OCI-LY1 (cell line): ENCODE measurements around the gene SF3B2.

Experiments used
- CTCF ChIP-seq: fragments of 200-600 bp; sonication (generic), shearing (Covaris generic); IDR thresholded peaks from 2 replicates; pipeline ENCODE4 v1.5.1; 2017; ENCODE audit warnings: mild to moderate bottlenecking, antibody characterized with exemption, low read length, moderate library complexity, mixed read lengths
- EZH2 ChIP-seq: fragments of 200-600 bp; sonication (generic), shearing (Covaris generic); IDR thresholded peaks from 2 replicates; pipeline ENCODE4 v1.8.0; 2017; ENCODE audit warnings: borderline replicate concordance, mixed run types, mild to moderate bottlenecking, antibody characterized with exemption, low read length, moderate library complexity, mixed read lengths

GRCh38 chr11:66039765-66040164 is 12.4 kb upstream of the SF3B2 start:
- TF ChIP-seq CTCF (no peak), EZH2 (no peak)
